GM21825 (cell line): ENCODE results near the gene NINJ2.

Source experiments
- ATAC-seq: cut with Tn5 transposase; IDR thresholded peaks from one replicate; pipeline ENCODE4 v1.9.1; 2021; ENCODE audit warnings: mild to moderate bottlenecking, moderate library complexity; ENCODE audit not compliant: unreplicated experiment

Gene NINJ2

GRCh38 chr12:674272-674781 lies 11.1 kb upstream of the NINJ2 start:
- ATAC-seq: peak; percentile 84

- ATAC-seq: peak; percentile 14
Observed at GRCh38 chr12:673849-674248, 10.6 kb upstream of the NINJ2 start.

- ATAC-seq: no peak
Observed at GRCh38 chr12:669576-669945, 6.3 kb upstream of the NINJ2 start.

- no peak for ATAC-seq
Observed at GRCh38 chr12:668090-668481, 4.8 kb upstream of the NINJ2 start.

GRCh38 chr12:666766-667308 lies 3.6 kb upstream of the NINJ2 start:
- ATAC-seq: no peak

- no peak for ATAC-seq
Observed at GRCh38 chr12:666066-666465, 2.8 kb upstream of the NINJ2 start.

- no peak for ATAC-seq
Observed at GRCh38 chr12:664779-665092, 1.5 kb upstream of the NINJ2 start.

- no peak for ATAC-seq
Observed at GRCh38 chr12:664075-664778, 982 bp upstream of the NINJ2 start.

- ATAC-seq: no peak
Observed at GRCh38 chr12:662566-663292, 516 bp downstream of the NINJ2 start.

- no peak for ATAC-seq
Observed at GRCh38 chr12:661720-662486, 1.3 kb downstream of the NINJ2 start.

GRCh38 chr12:659090-659683 lies 4.1 kb downstream of the NINJ2 start:
- peak; percentile 50 for ATAC-seq

- no peak for ATAC-seq
Observed at GRCh38 chr12:650983-651382, 12.3 kb downstream of the NINJ2 start.

- ATAC-seq: no peak
Observed at GRCh38 chr12:647385-648085, 15.7 kb downstream of the NINJ2 start.

GRCh38 chr12:646442-647384 lies 16.5 kb downstream of the NINJ2 start:
- ATAC-seq: no peak

GRCh38 chr12:645563-646071 lies 17.6 kb downstream of the NINJ2 start:
- ATAC-seq: no peak

- ATAC-seq: no peak
Observed at GRCh38 chr12:644818-645552, 18.3 kb downstream of the NINJ2 start.

- no peak for ATAC-seq
Observed at GRCh38 chr12:644303-644639, 19.0 kb downstream of the NINJ2 start.

GRCh38 chr12:643475-644302 lies 19.6 kb downstream of the NINJ2 start:
- ATAC-seq: no peak
